ENCODE measurements around the gene CTBP2. TPM values are rescaled to one million over a fixed set of nuclear protein-coding genes. Genes with fewer than 3 reads are reported as not detected.

Gene CTBP2
- total RNA-seq, 2 experiments from 2014 or later = 0.17 TPM; not detected in 1

- Histone ChIP-seq H3K27ac (ENCODE audit: low read depth in 1 of 2, low read length in 2 of 2) (no peak overlapping the region), H3K36me3 (ENCODE audit: insufficient read depth, low read length) (no peaks in the 10 kb centered on the region), H3K4me1 (ENCODE audit: insufficient read depth, low read length) (no peaks in the 10 kb centered on the region), H3K9me3 (ENCODE audit: control insufficient read depth in 1 of 2, insufficient read depth in 1 of 2, low read length in 2 of 2) (peaks cover 0 to 11% of the 10 kb centered on the region in 2 experiments), H3K4me3 (ENCODE audit: low read length) (no peak overlapping the region), H3K27me3 (ENCODE audit: control insufficient read depth in 1 of 2, insufficient read depth in 2 of 2, low read length in 2 of 2) (no peaks in the 10 kb centered on the region)
- no peak overlapping the region for H3K27ac Mint-ChIP-seq
- DNase-seq (no peak), ATAC-seq (ENCODE audit: poor library complexity) (no peak)
- CTCF ChIA-PET = no interaction called here
- H3K36me3 Mint-ChIP-seq (ENCODE audit: low read depth) = no peaks in the 10 kb centered on the region
- no peak for TF ChIP-seq CTCF (IDR thresholded peaks at IDR 0.05)
- peaks cover 4% of the 10 kb centered on the region for H3K9me3 Mint-ChIP-seq
- H3K27me3 Mint-ChIP-seq = no peaks in the 10 kb centered on the region
- intact Hi-C loops (cut with DNase I, micrococcal nuclease) = no loop called here
- POLR2A ChIA-PET = no interaction called here
- H3K4me1 Mint-ChIP-seq (ENCODE audit: low read depth) = no peaks in the 10 kb centered on the region
- no peak overlapping the region for H3K4me3 Mint-ChIP-seq
These were observed 137.1 kb downstream of the CTBP2 start for GRCh38 chr10:125023255-125023654.

GRCh38 chr10:125022671-125023070 is 137.7 kb downstream of the CTBP2 start:
- Histone ChIP-seq H3K4me3 (ENCODE audit: low read length) (no peak overlapping the region), H3K4me1 (ENCODE audit: insufficient read depth, low read length) (no peaks in the 10 kb centered on the region), H3K36me3 (ENCODE audit: insufficient read depth, low read length) (no peaks in the 10 kb centered on the region), H3K9me3 (ENCODE audit: control insufficient read depth in 1 of 2, insufficient read depth in 1 of 2, low read length in 2 of 2) (peaks cover 0 to 11% of the 10 kb centered on the region in 2 experiments), H3K27me3 (ENCODE audit: control insufficient read depth in 1 of 2, insufficient read depth in 2 of 2, low read length in 2 of 2) (no peaks in the 10 kb centered on the region), H3K27ac (ENCODE audit: low read depth in 1 of 2, low read length in 2 of 2) (no peak overlapping the region)
- no peak for ATAC-seq (ENCODE audit: poor library complexity)
- DNase-seq = no peak
- H3K9me3 Mint-ChIP-seq = peaks cover 4% of the 10 kb centered on the region
- no peak overlapping the region for H3K4me3 Mint-ChIP-seq
- no peak for TF ChIP-seq CTCF (IDR thresholded peaks at IDR 0.05)
- no peaks in the 10 kb centered on the region for H3K36me3 Mint-ChIP-seq (ENCODE audit: low read depth)
- H3K27me3 Mint-ChIP-seq = no peaks in the 10 kb centered on the region
- no peaks in the 10 kb centered on the region for H3K4me1 Mint-ChIP-seq (ENCODE audit: low read depth)
- intact Hi-C loops (cut with DNase I, micrococcal nuclease) = no loop called here
- ChIA-PET POLR2A (no interaction called here), CTCF (no interaction called here)
- no peak overlapping the region for H3K27ac Mint-ChIP-seq

- Mint-ChIP-seq H3K36me3 (ENCODE audit: low read depth) (no peaks in the 10 kb centered on the region), H3K9me3 (peaks cover 4% of the 10 kb centered on the region), H3K4me3 (no peak overlapping the region), H3K4me1 (ENCODE audit: low read depth) (no peaks in the 10 kb centered on the region), H3K27me3 (peaks cover 1% of the 10 kb centered on the region), H3K27ac (no peak overlapping the region)
- ATAC-seq (ENCODE audit: poor library complexity) (no peak), DNase-seq (no peak)
- Histone ChIP-seq H3K27me3 (ENCODE audit: control insufficient read depth in 1 of 2, insufficient read depth in 2 of 2, low read length in 2 of 2) (no peaks in the 10 kb centered on the region), H3K4me3 (ENCODE audit: low read length) (no peak overlapping the region), H3K36me3 (ENCODE audit: insufficient read depth, low read length) (no peaks in the 10 kb centered on the region), H3K9me3 (ENCODE audit: control insufficient read depth in 1 of 2, insufficient read depth in 1 of 2, low read length in 2 of 2) (peaks cover 0 to 5% of the 10 kb centered on the region in 2 experiments), H3K27ac (ENCODE audit: low read depth in 1 of 2, low read length in 2 of 2) (no peak overlapping the region), H3K4me1 (ENCODE audit: insufficient read depth, low read length) (no peaks in the 10 kb centered on the region)
- CTCF ChIA-PET = no interaction called here
- no peak for TF ChIP-seq CTCF (IDR thresholded peaks at IDR 0.05)
- POLR2A ChIA-PET = no interaction called here
- intact Hi-C loops (cut with DNase I, micrococcal nuclease) = no loop called here
These were observed 138.5 kb downstream of the CTBP2 start for GRCh38 chr10:125021686-125022344.

Measured in CD4-positive, alpha-beta T cell (primary cell).